SK-N-SH (cell line): ENCODE data around the gene CTDSPL2. TPM values are rescaled to one million over a fixed set of nuclear protein-coding genes. Genes with fewer than 3 reads are reported as not detected.

ENCODE experiments used
- CTCF ChIA-PET: fragments of 300-600, 350-600 bp; formaldehyde crosslinking; extraction: SDS; loops from one replicate; lab custom pipeline; 2021; lab: Yijun Ruan, JAX
- POLR2A ChIA-PET: fragments of 350-600 bp; sonication (Branson Sonifier 250); formaldehyde crosslinking; extraction: SDS; loops from one replicate; lab custom pipeline; 2020; ENCODE audit warnings: antibody characterized with exemption, inconsistent platforms; lab: Yijun Ruan, JAX
- DNase-seq: peaks from one replicate; pipeline ENCODE4 v3.0.0; 2012
- H2AFZ ChIP-seq: fragments of 200-600 bp; sonication (generic); 2 replicates; pipeline ENCODE4 v1.8.1; 2016; ENCODE audit warnings: antibody characterized with exemption, mild to moderate bottlenecking, low read depth
- H3F3A ChIP-seq: fragments of 200-600 bp; sonication (generic); replicated peaks from 2 replicates; pipeline ENCODE3; 2016; ENCODE audit warnings: antibody characterized with exemption, mild to moderate bottlenecking; ENCODE audit not compliant: insufficient read depth
- H3K27ac ChIP-seq, 2 experiments: fragments of 200-500 bp in 1 of 2; fragments of 200-600 bp in 1 of 2; sonication (Bioruptor generic) in 1 of 2; sonication (generic), shearing (Covaris generic) in 1 of 2; 2 replicates each; pipeline versions ENCODE4 v1.5.1 to v1.6.1; 2014 to 2016; ENCODE audit warnings: low read depth in 2 of 2, inconsistent platforms in 1 of 2, low read length in 1 of 2, mild to moderate bottlenecking in 1 of 2, mixed read lengths in 1 of 2
- H3K27me3 ChIP-seq: fragments of 200-600 bp; sonication (generic), shearing (Covaris generic); 2 replicates; pipeline ENCODE4 v1.6.1; 2016; ENCODE audit warnings: mixed run types; ENCODE audit not compliant: insufficient read depth
- H3K36me3 ChIP-seq, 2 experiments: fragments of 200-500 bp in 1 of 2; fragments of 200-600 bp in 1 of 2; sonication (Bioruptor generic) in 1 of 2; sonication (generic) in 1 of 2; replicated peaks in 1 of 2; 2 replicates each; pipeline versions ENCODE3 to v1.5.1; 2014 to 2016; ENCODE audit warnings: low read length in 1 of 2, mild to moderate bottlenecking in 1 of 2; ENCODE audit not compliant: insufficient read depth in 2 of 2, control insufficient read depth in 1 of 2
- H3K4me1 ChIP-seq, 2 experiments: fragments of 200-500 bp in 1 of 2; fragments of 200-600 bp in 1 of 2; sonication (Bioruptor generic) in 1 of 2; sonication (generic), shearing (Covaris generic) in 1 of 2; 2 replicates each; pipeline versions ENCODE4 v1.5.1 to v1.6.1; 2014 to 2016; ENCODE audit warnings: low read depth in 1 of 2, low read length in 1 of 2, mixed run types in 1 of 2; ENCODE audit not compliant: insufficient read depth in 2 of 2, control insufficient read depth in 1 of 2
- H3K4me2 ChIP-seq: fragments of 200-600 bp; sonication (generic), shearing (Covaris generic); 2 replicates; pipeline ENCODE4 v1.6.1; 2017; ENCODE audit warnings: mixed run types
- H3K4me3 ChIP-seq, 2 experiments: fragments of 200-500 bp in 1 of 2; fragments of 200-600 bp in 1 of 2; sonication (Bioruptor generic) in 1 of 2; sonication (generic), shearing (Covaris generic) in 1 of 2; 2 replicates each; pipeline versions ENCODE4 v1.5.1 to v1.8.1; 2014 to 2016; ENCODE audit warnings: low read depth in 2 of 2, inconsistent platforms in 1 of 2, low read length in 1 of 2, mild to moderate bottlenecking in 1 of 2, mixed read lengths in 1 of 2, moderate library complexity in 1 of 2
- H3K79me2 ChIP-seq: fragments of 200-600 bp; sonication (generic); 2 replicates; pipeline ENCODE4 v1.8.1; 2017; ENCODE audit warnings: mild to moderate bottlenecking; ENCODE audit not compliant: insufficient read depth
- H3K9ac ChIP-seq: fragments of 200-600 bp; sonication (generic); 2 replicates; pipeline ENCODE4 v1.6.1; 2017; ENCODE audit warnings: mixed run types
- H3K9me2 ChIP-seq: fragments of 200-600 bp; sonication (generic); 2 replicates; pipeline ENCODE4 v1.6.1; 2017; ENCODE audit warnings: mixed run types
- H3K9me3 ChIP-seq: fragments of 200-600 bp; sonication (generic); 2 replicates; pipeline ENCODE4 v1.6.1; 2017; ENCODE audit warnings: mixed run types, mild to moderate bottlenecking, moderate library complexity
- H4K20me1 ChIP-seq: fragments of 200-600 bp; sonication (generic); 2 replicates; pipeline ENCODE4 v1.6.1; 2017; ENCODE audit warnings: mild to moderate bottlenecking, mixed run types; ENCODE audit not compliant: insufficient read depth
- EP300 ChIP-seq, 2 experiments: IDR thresholded peaks; 2 replicates each; pipeline versions ENCODE4 v1.4.0 to v1.6.1; 2012; ENCODE audit warnings: borderline replicate concordance in 1 of 2, low read depth in 1 of 2, low read length in 1 of 2
- FOSL2 ChIP-seq: IDR thresholded peaks from 2 replicates; pipeline ENCODE4 v1.4.0; 2012; ENCODE audit warnings: low read depth, mild to moderate bottlenecking, moderate library complexity, borderline replicate concordance
- GABPA ChIP-seq: IDR thresholded peaks from 2 replicates; pipeline ENCODE4 v1.4.0; 2012; ENCODE audit warnings: low read depth, mild to moderate bottlenecking
- GATA2 ChIP-seq: sonication (generic); formaldehyde crosslinking; IDR thresholded peaks from 2 replicates; pipeline ENCODE4 v1.5.0; 2020; ENCODE audit warnings: mild to moderate bottlenecking, missing genetic modification reagents
- JUND ChIP-seq: IDR thresholded peaks from 2 replicates; pipeline ENCODE4 v1.4.0; 2012
- MXI1 ChIP-seq: IDR thresholded peaks from 2 replicates; pipeline ENCODE4 v1.6.1; 2012; ENCODE audit warnings: mild to moderate bottlenecking, low read depth, low read length, improper control_type of control experiment
- NRF1 ChIP-seq: IDR thresholded peaks from 2 replicates; pipeline ENCODE4 v1.6.1; 2012; ENCODE audit warnings: low read depth, mild to moderate bottlenecking, low read length
- POLR2AphosphoS5 ChIP-seq: IDR thresholded peaks from 2 replicates; pipeline ENCODE4 v1.6.1; 2012; ENCODE audit warnings: low read depth, low read length
- RCOR1 ChIP-seq: fragments of 150-350 bp; IDR thresholded peaks from 2 replicates; pipeline ENCODE4 v1.6.1; 2017; ENCODE audit warnings: antibody characterized with exemption, low read length
- TAF1 ChIP-seq: IDR thresholded peaks from 2 replicates; pipeline ENCODE4 v1.6.1; 2012; ENCODE audit warnings: low read depth, mild to moderate bottlenecking, low read length, moderate library complexity, borderline replicate concordance
- TCF12 ChIP-seq: IDR thresholded peaks from 2 replicates; pipeline ENCODE4 v1.4.0; 2012
- TEAD4 ChIP-seq: IDR thresholded peaks from 2 replicates; pipeline ENCODE4 v1.4.0; 2012; ENCODE audit warnings: mild to moderate bottlenecking, borderline replicate concordance; ENCODE audit not compliant: insufficient read depth
- YY1 ChIP-seq: IDR thresholded peaks from 2 replicates; pipeline ENCODE4 v1.4.0; 2012; ENCODE audit warnings: low read depth, mild to moderate bottlenecking
- WGBS: methylation state at CpG from one replicate; pipeline ENCODE4 v1.1.6; 2017; ENCODE audit warnings: low lambda C conversion rate; 5-methylcytosine and 5-hydroxymethylcytosine counted together
- polyA plus RNA-seq, 3 experiments: library from polyadenylated mRNA; depleted of rRNA; stranded (reverse); fragments of >200 nt; gene quantifications; 2 replicates each; pipeline ENCODE4 v1.2.3, GENCODE V29; 2012
- TF ChIP-seq, protein P1 (sequence below): IDR thresholded peaks from 2 replicates; pipeline ENCODE4 v1.6.1; 2012; ENCODE audit warnings: mild to moderate bottlenecking, low read depth, low read length, moderate library complexity
- TF ChIP-seq, protein P2 (sequence below): fragments of 150-350 bp; IDR thresholded peaks from 2 replicates; pipeline ENCODE4 v1.6.1; 2017; ENCODE audit warnings: antibody characterized with exemption, low read length, low read depth, borderline replicate concordance
- TF ChIP-seq, protein P3 (sequence below): IDR thresholded peaks from 2 replicates; pipeline ENCODE4 v1.4.0; 2012; ENCODE audit warnings: low read depth
- TF ChIP-seq, protein P4 (sequence below): IDR thresholded peaks from 2 replicates; pipeline ENCODE4 v1.4.0; 2012; ENCODE audit warnings: low read depth, borderline replicate concordance

CTDSPL2 gene
- polyA plus RNA-seq, 1 of the 3 experiments (the other 2 are of a cell fraction), result 9.0 TPM

DNA sequence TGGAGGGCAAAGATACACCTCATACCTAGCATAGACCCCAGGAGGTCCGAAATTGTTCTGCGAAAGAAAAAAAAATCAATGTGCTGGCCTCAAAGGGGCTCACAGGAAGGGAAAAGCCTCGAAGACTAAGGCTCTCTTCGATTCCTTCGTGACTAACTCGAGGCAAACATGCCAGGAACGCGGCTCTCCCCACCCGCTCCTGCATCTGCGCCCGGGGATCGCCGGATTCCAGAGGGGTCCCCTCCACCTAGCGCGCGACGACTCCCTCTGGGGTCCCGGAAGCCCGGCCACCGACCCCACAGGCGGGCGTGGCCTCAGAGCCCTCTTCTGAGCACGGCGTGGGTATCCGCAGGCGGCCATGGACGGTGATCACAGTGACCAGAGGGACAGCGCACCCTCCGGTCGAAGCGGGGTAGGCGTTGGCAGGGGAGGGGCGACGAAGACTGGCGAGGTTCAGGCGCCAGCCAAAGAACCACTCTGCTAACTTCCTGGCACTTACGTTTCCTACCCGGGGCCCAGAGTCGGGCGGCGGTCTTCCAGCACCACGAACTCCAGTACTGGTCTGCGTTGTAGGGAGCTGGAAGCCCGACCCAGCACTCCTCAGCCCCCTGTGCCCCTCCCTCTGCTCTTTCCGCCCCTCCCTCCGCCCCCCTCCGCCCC, 109.0 kb downstream of the CTDSPL2 start (continued):
- TF ChIP-seq, protein P1, sequence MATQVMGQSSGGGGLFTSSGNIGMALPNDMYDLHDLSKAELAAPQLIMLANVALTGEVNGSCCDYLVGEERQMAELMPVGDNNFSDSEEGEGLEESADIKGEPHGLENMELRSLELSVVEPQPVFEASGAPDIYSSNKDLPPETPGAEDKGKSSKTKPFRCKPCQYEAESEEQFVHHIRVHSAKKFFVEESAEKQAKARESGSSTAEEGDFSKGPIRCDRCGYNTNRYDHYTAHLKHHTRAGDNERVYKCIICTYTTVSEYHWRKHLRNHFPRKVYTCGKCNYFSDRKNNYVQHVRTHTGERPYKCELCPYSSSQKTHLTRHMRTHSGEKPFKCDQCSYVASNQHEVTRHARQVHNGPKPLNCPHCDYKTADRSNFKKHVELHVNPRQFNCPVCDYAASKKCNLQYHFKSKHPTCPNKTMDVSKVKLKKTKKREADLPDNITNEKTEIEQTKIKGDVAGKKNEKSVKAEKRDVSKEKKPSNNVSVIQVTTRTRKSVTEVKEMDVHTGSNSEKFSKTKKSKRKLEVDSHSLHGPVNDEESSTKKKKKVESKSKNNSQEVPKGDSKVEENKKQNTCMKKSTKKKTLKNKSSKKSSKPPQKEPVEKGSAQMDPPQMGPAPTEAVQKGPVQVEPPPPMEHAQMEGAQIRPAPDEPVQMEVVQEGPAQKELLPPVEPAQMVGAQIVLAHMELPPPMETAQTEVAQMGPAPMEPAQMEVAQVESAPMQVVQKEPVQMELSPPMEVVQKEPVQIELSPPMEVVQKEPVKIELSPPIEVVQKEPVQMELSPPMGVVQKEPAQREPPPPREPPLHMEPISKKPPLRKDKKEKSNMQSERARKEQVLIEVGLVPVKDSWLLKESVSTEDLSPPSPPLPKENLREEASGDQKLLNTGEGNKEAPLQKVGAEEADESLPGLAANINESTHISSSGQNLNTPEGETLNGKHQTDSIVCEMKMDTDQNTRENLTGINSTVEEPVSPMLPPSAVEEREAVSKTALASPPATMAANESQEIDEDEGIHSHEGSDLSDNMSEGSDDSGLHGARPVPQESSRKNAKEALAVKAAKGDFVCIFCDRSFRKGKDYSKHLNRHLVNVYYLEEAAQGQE, result peak; percentile 33; the same call in 1 of the 2 replicates
- TF ChIP-seq, all 33 proteins: peak for 9

DNA sequence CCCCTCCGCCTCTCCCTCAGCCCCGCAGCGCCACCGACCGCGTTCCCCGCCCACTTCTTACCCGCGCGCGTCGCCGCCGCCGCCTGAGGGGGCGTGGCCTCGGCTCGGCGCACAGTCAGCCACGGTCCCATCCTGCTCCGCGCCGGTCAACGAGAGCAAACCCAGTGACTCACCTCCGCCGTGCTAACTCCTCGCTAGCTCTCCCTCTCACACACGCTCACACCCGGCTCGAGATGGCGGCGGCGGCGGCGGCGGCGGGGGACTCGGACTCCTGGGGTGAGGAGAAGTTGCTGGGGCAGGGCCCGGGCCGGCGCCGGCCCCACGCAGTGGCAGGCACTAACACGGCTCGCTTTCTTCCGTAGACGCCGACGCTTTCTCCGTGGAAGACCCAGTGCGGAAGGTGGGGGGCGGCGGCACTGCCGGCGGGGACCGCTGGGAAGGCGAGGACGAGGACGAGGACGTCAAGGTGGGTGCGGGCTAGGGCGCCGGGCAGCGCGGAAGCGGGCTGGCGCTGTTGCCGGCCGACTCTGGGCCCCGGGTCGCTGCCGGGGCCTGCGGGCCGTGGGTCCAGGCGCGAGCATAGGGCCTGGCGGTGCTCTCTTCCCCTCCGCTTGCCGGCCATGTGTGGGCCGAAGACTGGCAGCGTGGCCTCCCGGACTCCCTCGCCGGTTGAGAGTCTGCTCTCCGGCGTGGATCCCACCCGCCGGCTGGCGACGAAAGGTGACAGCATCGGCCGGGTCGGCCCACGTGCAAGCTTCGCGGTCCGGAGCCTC, 109.7 kb downstream of the CTDSPL2 start, which contains the start of gene EIF3J:
Gene EIF3J (plus strand): TSS at position 186 of the 773 bp plus-strand sequence. CDS start 48 bp downstream, at position 234.
- ChIA-PET POLR2A (interaction anchor here (0.6 to 1.9 kb wide), 6 partner anchors 9 to 126 kb away, joined by 3 to 27 read pairs (median 4); partner anchors contain the start of genes CTDSPL2 and SPG11), CTCF (interaction anchor here (0.5 to 2.2 kb wide), 9 partner anchors 9 to 318 kb away, joined by 3 to 10 read pairs (median 4); partner anchors contain the start of genes B2M and PATL2)
- Histone ChIP-seq H3K9me3 (no peaks in the 10 kb centered on the region), H3K79me2 (peaks cover 63% of the 10 kb centered on the region), H3K9me2 (no peaks in the 10 kb centered on the region), H2AFZ (peak within 1 kb of the TSS; percentile 79), H3K27me3 (no peaks in the 10 kb centered on the region), H4K20me1 (peaks cover 24% of the 10 kb centered on the region), H3K27ac (peak within 1 kb of the TSS; percentile 95 to 98)
- DNase-seq, result peak; percentile 97
- WGBS, result 0% methylated on average over 30 of the region's 97 CpGs
- TF ChIP-seq POLR2AphosphoS5 (no peak), TAF1 (peak; percentile 82), GABPA (0 out of 2 replicates have a peak, but pooled peaks have one; percentile 12), TCF12 (0 out of 2 replicates have a peak, but pooled peaks have one; percentile 7), TEAD4 (0 out of 2 replicates have a peak, but pooled peaks have one; percentile 20), EP300 (IDR thresholded peaks at IDR 0.05; ENCODE audit: borderline replicate concordance in 1 of 2, low read depth in 1 of 2, low read length in 1 of 2) (peak in 1 of 2 experiments; percentile 10; a peak in 1 of 4 replicates), RCOR1 (no peak), FOSL2 (peak; percentile 81), JUND (peak; percentile 69; the same call in 1 of the 2 replicates), NRF1 (peak; percentile 42; the same call in 1 of the 2 replicates), GATA2 (CRISPR knock-in tag) (no peak), YY1 (peak; percentile 82), MXI1 (peak; percentile 89; the same call in 1 of the 2 replicates)
- TF ChIP-seq, protein P2, sequence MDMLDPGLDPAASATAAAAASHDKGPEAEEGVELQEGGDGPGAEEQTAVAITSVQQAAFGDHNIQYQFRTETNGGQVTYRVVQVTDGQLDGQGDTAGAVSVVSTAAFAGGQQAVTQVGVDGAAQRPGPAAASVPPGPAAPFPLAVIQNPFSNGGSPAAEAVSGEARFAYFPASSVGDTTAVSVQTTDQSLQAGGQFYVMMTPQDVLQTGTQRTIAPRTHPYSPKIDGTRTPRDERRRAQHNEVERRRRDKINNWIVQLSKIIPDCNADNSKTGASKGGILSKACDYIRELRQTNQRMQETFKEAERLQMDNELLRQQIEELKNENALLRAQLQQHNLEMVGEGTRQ, result no peak
- TF ChIP-seq, protein P3, sequence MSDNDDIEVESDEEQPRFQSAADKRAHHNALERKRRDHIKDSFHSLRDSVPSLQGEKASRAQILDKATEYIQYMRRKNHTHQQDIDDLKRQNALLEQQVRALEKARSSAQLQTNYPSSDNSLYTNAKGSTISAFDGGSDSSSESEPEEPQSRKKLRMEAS, result peak; percentile 79
- TF ChIP-seq, protein P4, sequence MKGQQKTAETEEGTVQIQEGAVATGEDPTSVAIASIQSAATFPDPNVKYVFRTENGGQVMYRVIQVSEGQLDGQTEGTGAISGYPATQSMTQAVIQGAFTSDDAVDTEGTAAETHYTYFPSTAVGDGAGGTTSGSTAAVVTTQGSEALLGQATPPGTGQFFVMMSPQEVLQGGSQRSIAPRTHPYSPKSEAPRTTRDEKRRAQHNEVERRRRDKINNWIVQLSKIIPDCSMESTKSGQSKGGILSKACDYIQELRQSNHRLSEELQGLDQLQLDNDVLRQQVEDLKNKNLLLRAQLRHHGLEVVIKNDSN, result no peak
- TF ChIP-seq, all 33 proteins: peak for 11
- peak within 1 kb of the TSS; percentile 97 for H3K9ac ChIP-seq
- peak within 1 kb of the TSS; percentile 75 to 87 for H3K4me3 ChIP-seq
- peaks cover 11 to 30% of the 10 kb centered on the region in 2 experiments for H3K36me3 ChIP-seq
- H3F3A ChIP-seq, result peaks cover 22% of the 10 kb centered on the region
- H3K4me1 ChIP-seq, result peaks cover 16 to 24% of the 10 kb centered on the region in 2 experiments
- peak within 1 kb of the TSS; percentile 82 for H3K4me2 ChIP-seq
